ENCODE measurements around the gene TBC1D10A. TPM values are rescaled to one million over a fixed set of nuclear protein-coding genes. Genes with fewer than 3 reads are reported as not detected.
A peak's percentile ranks its signal among the peaks of the same experiment; 100 is the strongest.

Gene TBC1D10A
- polyA plus RNA-seq, 4 donors: 14.1 to 18.4 (median 16.3) TPM

GRCh38 chr22:30304495-30305244, 22.1 kb downstream of the TBC1D10A start:
- DNase-seq (ENCODE audit: low read depth in 4 of 4, low spot score in 2 of 4): no peak

DNA sequence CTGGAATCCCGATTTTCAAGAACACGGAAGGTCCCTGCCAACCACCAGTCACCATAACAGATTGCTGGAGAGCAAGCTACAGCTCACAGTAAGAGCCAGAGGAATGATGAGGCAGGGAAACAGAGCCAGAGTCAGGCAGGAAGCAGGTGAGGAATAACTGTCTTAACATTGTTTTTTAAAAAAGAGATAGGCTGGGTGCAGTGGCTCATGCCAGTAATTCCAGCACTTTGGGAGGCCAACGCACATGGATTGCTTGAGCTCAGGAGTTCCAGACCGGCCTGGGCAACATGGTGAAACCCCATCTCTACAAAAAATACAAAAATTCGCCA, 24.0 kb downstream of the TBC1D10A start:
- no peak for DNase-seq (ENCODE audit: low read depth in 4 of 4, low spot score in 2 of 4)

DNA sequence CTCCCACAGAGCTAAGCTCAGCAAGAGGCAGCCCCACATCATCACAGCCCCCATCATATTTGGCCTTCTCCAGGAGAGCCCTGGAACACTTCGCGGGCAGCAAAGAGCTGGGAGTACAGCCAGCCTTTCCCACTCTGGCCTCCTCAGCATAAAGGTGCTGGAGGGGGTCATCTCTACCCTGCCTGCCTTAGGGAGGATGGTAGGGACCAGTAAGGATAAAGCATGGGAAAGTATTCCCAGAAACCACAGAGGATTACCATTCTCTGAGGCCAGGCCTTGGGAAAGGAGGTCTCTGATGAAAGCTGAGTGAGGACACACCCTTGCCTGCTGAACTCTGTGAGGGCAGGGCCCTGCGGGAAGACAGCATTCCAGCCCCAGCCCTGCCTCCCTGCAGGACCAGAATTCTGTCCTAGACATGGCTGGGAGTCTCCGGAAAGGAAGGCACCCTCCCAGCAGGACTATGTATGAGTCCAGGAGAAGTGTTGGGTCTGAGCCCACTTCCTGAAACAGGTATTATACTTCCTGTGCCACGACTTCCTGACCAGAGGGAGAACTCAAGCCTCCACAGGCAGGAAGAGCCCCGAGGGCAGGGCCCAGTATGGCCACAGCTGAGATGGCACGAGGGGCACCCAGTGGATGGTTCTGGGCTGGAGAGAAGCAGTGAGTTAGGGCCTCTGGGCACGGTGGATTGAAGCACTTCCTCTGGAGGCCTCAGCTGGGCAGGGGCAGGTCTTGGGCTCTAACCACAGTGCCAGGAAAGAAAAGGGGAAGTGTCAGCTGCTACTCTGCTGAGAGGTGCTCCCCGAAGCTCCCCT, 24.5 kb downstream of the TBC1D10A start:
- no peak for DNase-seq (ENCODE audit: low read depth in 4 of 4, low spot score in 2 of 4)

DNA sequence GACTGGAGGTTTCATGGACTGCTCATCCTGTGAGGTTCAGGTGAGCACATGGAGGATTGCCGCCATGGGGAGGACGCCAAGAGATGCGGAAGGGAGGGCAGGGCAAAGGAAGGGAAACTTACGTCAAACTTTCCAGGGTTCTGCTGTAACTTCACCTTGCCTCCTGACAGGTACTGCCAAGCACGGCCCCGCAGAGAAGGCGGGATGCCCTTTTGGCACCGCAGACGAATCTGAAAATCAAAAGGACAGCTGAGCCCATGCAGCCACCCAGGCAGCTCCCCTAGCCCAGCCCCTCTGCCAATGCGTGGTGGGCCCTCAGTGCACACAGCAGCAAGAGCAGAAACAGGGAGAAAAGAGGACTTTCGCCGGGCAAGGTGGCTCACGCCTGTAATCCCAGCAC, 27.4 kb downstream of the TBC1D10A start:
- no peak for DNase-seq (ENCODE audit: low read depth in 4 of 4, low spot score in 2 of 4)

DNA sequence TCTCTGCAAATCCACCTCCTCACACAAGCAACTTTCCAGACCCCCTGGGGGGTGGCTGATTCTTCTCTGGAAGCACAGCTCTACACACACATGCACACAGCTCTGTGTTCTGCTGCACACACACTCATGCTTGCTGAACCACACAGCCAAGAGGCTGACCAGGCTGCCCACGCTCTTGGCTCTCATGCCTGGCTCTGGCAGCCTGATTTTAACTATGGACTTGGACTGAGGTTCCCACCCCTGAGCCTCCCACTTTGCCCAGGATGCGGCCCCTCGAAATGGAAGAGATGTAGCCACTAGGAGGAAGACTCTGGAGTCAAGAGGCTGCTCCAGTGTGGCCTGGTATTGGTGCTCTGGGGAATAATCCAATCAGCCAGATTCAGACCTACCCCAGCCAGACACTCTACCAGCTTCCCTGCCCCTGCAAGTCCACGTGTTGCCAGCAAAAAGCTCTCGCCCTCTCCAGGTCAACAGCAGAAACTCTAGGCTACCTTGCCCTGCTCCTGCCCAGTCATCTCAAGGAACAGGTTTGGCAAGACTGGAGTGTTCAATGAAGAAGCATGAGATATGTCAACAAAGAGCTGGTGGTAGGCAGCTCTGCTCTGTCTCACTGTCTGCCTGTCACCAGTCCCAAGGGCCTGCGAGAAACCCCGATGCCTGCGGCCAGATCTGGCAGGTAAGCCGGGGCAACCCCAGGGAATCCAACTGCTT, 28.6 kb downstream of the TBC1D10A start:
- no peak for DNase-seq (ENCODE audit: low read depth in 4 of 4, low spot score in 2 of 4)

GRCh38 chr22:30297276-30297990, 29.3 kb downstream of the TBC1D10A start:
- DNase-seq (ENCODE audit: low read depth in 4 of 4, low spot score in 2 of 4): no peak

- no peak for DNase-seq (ENCODE audit: low read depth in 4 of 4, low spot score in 2 of 4)
Observed at GRCh38 chr22:30296833-30297232, 29.9 kb downstream of the TBC1D10A start.

GRCh38 chr22:30296324-30296723, 30.4 kb downstream of the TBC1D10A start:
- DNase-seq (ENCODE audit: low read depth in 4 of 4, low spot score in 2 of 4): no peak

DNA sequence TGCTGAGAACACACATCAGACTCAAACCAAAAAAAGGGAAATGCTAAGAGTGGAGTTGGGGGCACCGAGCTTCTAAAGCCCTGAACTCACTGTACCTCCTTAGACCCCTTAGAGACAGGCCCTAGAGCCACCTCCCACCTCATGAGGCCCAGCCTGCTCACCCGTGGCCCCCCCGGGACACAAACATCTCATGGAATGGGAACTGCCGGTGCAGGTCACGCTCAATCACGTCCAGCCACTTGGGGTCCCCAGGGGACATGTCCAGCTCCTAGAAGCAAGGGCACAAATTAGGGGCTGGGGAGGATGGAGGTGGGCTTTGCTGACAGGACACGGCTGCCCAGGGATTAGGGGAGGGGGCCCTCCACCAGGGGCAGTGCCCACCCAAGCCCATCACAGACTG, 31.2 kb downstream of the TBC1D10A start:
- no peak for DNase-seq (ENCODE audit: low read depth in 4 of 4, low spot score in 2 of 4)

DNA sequence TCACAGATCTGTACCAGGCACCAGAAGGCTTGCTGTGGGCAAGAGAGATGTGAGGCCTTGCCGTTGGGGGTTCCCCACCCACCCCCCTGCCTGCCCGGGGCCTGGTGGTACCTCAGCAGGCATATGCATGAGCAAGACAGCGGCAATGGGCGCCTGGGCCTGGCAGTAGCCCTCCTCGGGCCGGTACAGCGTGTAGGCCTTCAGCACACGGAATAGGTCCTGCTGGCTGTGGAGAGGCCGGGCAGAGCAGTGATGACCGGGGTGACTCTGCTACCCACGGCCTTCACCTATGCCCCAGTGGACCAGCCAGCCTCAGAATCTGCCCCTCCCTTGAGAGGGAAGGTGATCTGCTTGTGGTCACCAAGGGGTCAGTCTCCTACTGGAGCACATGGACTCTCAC, 31.9 kb downstream of the TBC1D10A start:
- no peak for DNase-seq (ENCODE audit: low read depth in 4 of 4, low spot score in 2 of 4)

DNA sequence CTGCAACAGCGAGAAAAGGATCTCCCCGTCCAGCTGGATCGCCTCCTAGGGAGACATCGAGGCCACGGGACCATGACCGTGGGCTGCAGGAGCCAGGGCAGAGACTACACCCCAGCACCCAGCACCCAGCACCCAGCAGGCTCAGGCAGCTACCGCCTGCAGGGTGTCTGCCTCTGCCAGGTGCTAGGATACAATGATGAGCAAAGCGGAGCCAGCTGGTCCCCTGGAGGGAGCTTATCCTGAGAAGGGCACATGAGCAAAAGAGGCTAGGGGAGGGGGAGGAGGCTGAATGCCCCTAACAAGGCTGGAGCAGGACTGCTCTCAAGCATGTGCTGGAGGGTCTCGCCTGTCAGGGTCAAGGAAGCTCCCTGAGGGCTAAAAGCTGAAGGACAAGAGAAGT, 32.7 kb downstream of the TBC1D10A start:
- no peak for DNase-seq (ENCODE audit: low read depth in 4 of 4, low spot score in 2 of 4)

DNA sequence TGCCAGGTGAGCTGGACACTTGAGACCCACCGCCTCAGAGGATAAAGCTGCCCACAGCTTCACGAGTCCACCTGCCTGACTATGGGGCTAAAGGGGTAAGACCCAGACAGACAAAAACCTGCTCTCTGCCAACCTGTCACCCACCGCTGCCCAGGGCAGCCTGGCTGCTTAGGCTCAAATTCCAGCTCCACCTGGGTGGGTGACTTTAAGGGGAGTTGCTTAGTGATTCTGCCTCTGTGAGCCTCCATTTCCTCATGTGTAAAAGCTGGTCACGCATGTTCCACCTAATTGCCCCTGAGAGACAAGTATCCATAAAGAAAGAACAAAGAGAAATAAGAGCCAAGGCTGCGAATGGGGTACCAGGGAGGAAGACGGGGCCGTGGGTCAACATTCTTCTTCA, 33.7 kb downstream of the TBC1D10A start:
- DNase-seq (ENCODE audit: low read depth in 4 of 4, low spot score in 2 of 4): no peak

- no peak for DNase-seq (ENCODE audit: low read depth in 4 of 4, low spot score in 2 of 4)
Observed at GRCh38 chr22:30292069-30292970, 34.4 kb downstream of the TBC1D10A start.

DNA sequence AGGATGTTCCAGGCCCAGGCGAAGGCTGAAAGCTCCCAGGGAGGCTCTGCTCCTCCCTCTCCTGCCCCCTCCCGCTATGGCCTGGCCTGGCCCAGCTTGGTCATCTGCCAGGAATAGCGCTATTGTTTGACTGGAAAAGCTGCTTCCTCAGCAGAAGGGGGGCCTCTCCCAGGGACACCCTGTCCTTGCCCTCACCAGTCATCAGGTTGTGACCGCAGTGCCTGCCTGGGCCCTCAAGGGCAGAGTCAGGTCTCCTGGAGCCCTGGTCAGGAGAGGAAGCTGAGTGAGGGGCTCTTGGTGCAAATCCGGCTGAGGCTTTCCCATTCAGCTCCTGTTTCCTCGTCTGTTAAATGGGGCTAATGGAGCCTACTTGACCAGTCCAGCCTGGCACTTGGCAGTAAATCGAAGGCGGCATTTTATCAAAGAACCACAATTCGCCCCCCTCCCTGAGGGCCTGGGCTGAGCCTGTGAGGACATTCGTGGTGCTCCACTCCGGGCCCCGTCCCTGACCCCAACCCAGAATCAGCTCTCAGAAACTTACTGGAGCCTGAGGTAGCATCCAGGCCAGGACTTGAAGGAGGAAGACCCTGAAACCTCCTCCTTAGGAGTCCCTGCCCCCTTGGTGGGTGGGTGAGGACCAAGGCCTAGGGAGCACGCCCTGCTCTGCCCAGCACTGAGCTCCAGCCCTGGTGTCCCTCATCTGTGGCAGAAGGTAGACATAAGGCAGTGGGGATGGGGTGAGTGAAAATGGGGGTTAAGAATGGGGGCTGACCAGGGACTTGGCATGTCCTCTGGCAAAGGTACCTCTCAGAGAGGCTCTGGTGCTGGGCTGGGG, 35.5 kb downstream of the TBC1D10A start:
- no peak for DNase-seq (ENCODE audit: low read depth in 4 of 4, low spot score in 2 of 4)

DNA sequence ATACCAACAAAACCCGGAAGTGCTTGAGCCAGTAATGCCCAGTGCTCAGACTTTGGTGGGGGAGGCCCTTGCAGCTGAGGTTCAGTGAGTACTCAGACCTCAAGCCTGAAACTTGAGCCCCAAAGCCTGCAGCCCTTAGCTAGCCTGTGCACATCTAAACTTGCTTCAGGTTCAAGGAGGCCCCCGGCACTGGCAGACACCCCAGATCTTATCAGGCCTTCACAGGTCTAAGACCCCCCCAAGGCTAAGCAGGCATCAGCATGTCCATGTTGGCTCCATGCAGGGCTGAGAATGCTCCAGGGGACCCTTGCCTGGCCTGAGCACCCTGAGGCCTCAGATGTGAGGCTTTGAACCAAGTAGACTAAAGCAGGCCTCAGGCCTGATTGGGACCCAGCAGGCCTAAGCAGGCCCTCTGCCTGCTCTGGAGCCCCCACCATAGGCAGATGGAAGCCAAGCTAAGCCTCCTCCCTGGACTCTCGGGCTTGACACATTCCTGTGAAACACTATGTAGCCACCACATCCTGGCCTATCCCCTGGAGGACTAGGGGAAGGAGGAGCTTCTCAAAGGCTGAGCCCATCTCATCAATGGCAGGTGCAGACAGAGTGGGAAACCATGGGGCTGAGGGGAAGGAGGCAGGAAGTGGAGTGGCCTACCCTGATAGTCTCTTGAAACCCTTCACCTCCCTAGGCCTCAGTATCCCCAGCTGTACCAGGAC, 36.2 kb downstream of the TBC1D10A start:
- no peak for DNase-seq (ENCODE audit: low read depth in 4 of 4, low spot score in 2 of 4)

DNA sequence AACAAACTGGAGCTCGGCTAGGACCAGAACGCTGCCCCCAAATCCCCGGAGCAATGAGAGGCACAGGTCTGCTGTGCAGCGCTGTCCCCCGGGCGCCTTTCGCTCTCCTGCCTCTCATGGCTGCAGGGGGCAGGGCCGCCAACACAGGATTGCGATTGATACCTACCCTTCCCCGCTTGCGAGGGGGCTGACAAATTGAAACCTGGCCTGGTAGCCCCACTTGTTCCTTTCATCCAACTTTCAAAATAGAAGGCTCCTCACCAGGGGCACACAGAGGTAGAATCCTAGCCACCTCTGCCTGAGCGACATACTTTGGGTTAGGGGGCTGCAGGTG, 36.8 kb downstream of the TBC1D10A start:
- no peak for DNase-seq (ENCODE audit: low read depth in 4 of 4, low spot score in 2 of 4)

DNA sequence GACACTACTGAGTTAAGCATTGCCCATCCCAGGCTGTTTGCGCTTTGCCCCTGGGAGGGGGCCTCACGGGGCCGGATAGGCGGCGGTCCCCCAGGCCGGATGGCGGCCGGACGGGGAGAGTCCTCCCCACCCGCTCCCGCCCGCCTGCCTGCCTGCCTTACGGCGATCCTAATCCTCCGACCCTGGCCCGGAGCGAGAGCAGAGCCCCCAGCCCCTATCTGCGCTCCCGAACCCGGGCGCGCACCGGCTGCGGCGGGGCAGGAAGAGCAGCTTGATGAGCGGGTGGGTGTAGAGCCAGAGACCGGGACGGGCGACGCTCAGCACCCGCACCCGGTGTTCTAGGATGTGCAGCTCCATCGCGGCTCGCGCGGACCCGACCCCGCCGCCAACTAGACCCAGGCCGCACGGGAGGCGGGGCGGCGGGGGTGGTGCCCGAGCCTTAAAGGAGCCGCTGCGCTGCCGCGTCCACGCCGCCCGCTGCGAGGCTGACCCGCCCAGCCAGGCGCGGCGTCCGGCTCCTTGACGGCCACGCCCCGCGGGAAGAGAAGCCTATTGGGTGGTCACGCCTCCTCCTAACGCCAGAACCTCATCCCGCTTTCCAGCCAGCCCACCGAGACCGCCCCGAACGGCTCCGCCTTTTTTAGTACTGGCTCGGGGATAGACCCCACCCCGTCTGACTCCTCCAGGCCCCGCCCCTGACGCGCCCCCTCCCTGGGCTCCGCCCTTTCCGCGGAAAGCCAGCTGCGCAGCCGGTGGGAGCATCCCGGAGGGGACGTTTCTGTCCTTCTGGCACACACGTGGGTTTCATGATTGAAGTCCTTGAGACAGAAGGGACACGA, 37.4 kb downstream of the TBC1D10A start, which contains the start of gene CASTOR1:
Gene CASTOR1, minus strand, starts transcription at position 365 of the 839 bp plus-strand sequence. Its CDS starts 8 bp downstream, at position 357.
- peak; percentile 77 to 96 (median 93) for DNase-seq (ENCODE audit: low read depth in 4 of 4, low spot score in 2 of 4)

Data from left renal cortex interstitium (tissue), 4 donors.